Mesothelial cell of epicardium (in vitro differentiated cells): ENCODE results near the gene IGF1R. TPM values are rescaled to one million over a fixed set of nuclear protein-coding genes. Genes with fewer than 3 reads are reported as not detected.

Experiments
- DNase-seq, 2 experiments: peaks; one replicate each; pipeline ENCODE4 v3.0.0; 2021; ENCODE audit warnings: low spot score in 2 of 2; ENCODE audit not compliant: unreplicated experiment in 2 of 2
- H3K27ac Mint-ChIP-seq: 2 replicates; pipeline ENCODE4 v1.8.0; 2021; ENCODE audit warnings: mixed read lengths
- H3K27me3 Mint-ChIP-seq: 2 replicates; pipeline ENCODE4 v1.8.0; 2021; ENCODE audit warnings: low read depth, mixed read lengths
- H3K36me3 Mint-ChIP-seq: 2 replicates; pipeline ENCODE4 v1.8.0; 2021; ENCODE audit warnings: mixed read lengths
- H3K4me1 Mint-ChIP-seq: 2 replicates; pipeline ENCODE4 v1.8.0; 2021; ENCODE audit warnings: mixed read lengths
- H3K4me3 Mint-ChIP-seq: 2 replicates; pipeline ENCODE4 v1.8.0; 2021; ENCODE audit warnings: mild to moderate bottlenecking, moderate library complexity, mixed read lengths
- H3K9me3 Mint-ChIP-seq: 2 replicates; pipeline ENCODE4 v1.8.0; 2021; ENCODE audit warnings: mixed read lengths
- total RNA-seq: library from RNA; stranded (reverse); gene quantifications from 3 replicates; pipeline ENCODE4 v1.2.1, GENCODE V29; 2021
- TF ChIP-seq, protein P1 (sequence below): fragments of 200-600 bp; sonication (generic); IDR thresholded peaks from one replicate; pipeline ENCODE4 v1.5.0; 2021; ENCODE audit warnings: antibody characterized with exemption; ENCODE audit not compliant: unreplicated experiment

Gene IGF1R
- total RNA-seq, 1 donor from 2014 or later, result 113 TPM

DNA sequence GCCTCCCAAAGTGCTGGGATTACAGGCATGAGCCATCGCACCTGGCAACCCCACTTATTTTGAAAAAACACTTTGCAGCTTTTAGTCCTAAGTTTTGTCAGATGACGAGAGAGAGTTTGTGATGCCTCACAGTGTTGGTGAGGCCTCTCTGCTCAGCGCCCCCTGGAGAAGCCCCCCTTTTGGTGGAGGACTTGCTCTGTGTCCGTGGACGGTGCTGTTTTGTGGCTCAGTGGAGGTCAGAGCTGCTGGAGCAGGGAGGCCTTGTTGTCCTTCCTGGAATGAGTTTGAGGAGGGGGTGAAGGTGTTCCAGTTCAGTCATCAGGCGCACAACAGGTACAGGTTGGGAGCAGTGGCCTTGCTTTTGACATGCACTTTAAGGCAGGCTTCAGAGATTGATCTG, 301.3 kb downstream of the IGF1R start:
- H3K27me3 Mint-ChIP-seq, result no peaks in the 10 kb centered on the region
- no peaks in the 10 kb centered on the region for H3K9me3 Mint-ChIP-seq
- H3K27ac Mint-ChIP-seq, result no peak overlapping the region
- no peak overlapping the region for H3K4me3 Mint-ChIP-seq
- peaks cover 35% of the 10 kb centered on the region for H3K36me3 Mint-ChIP-seq
- DNase-seq, result no peak
- TF ChIP-seq, protein P1, sequence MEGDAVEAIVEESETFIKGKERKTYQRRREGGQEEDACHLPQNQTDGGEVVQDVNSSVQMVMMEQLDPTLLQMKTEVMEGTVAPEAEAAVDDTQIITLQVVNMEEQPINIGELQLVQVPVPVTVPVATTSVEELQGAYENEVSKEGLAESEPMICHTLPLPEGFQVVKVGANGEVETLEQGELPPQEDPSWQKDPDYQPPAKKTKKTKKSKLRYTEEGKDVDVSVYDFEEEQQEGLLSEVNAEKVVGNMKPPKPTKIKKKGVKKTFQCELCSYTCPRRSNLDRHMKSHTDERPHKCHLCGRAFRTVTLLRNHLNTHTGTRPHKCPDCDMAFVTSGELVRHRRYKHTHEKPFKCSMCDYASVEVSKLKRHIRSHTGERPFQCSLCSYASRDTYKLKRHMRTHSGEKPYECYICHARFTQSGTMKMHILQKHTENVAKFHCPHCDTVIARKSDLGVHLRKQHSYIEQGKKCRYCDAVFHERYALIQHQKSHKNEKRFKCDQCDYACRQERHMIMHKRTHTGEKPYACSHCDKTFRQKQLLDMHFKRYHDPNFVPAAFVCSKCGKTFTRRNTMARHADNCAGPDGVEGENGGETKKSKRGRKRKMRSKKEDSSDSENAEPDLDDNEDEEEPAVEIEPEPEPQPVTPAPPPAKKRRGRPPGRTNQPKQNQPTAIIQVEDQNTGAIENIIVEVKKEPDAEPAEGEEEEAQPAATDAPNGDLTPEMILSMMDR, result no peak
- H3K4me1 Mint-ChIP-seq, result no peaks in the 10 kb centered on the region

DNA sequence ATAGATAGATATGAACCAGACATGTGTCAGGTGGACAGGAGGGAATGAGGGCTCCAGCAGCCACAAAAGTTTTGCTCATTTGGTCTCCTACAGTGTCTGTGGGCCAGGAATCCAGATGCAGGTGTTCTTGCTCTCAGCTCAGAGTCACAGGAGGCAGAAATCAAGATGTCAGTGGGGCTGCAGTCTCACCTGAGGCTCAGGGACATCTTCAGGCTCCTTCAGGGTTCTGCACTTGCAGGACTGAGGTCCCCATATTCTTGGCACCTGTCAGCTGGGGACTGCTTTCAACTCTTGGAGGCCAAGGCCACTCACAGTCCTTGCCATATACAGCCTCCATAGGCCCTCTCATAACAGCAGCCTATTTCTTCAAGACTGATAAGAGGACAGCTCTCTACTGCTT, 301.9 kb downstream of the IGF1R start:
- no peak overlapping the region for H3K27ac Mint-ChIP-seq
- no peaks in the 10 kb centered on the region for H3K9me3 Mint-ChIP-seq
- peaks cover 31% of the 10 kb centered on the region for H3K36me3 Mint-ChIP-seq
- H3K4me3 Mint-ChIP-seq, result no peak overlapping the region
- no peaks in the 10 kb centered on the region for H3K27me3 Mint-ChIP-seq
- H3K4me1 Mint-ChIP-seq, result no peaks in the 10 kb centered on the region
- DNase-seq, result no peak
- TF ChIP-seq, protein P1, result no peak

DNA sequence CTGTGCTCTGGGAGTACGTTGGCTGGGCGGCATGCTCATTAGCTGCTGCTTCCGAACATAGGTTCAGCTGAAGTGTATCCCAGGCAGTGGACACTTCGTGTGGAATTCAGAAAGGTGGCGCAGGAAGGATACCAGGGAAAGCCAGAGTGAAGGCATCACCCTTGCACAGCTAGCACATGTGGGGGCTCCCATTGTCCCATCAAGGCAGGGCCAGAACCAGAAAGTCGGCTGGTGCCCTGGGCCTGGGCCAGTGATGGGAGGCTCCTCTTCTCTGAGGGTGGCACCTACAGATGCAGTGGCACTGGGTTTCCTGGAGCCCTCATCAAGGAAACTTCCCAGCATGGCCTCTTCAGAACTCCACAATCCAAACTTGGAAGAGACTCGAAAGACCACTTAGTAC, 302.7 kb downstream of the IGF1R start:
- TF ChIP-seq, protein P1, result no peak
- Mint-ChIP-seq H3K27ac (no peak overlapping the region), H3K4me3 (no peak overlapping the region), H3K27me3 (no peaks in the 10 kb centered on the region), H3K36me3 (peaks cover 24% of the 10 kb centered on the region), H3K4me1 (no peaks in the 10 kb centered on the region), H3K9me3 (no peaks in the 10 kb centered on the region)
- no peak for DNase-seq

DNA sequence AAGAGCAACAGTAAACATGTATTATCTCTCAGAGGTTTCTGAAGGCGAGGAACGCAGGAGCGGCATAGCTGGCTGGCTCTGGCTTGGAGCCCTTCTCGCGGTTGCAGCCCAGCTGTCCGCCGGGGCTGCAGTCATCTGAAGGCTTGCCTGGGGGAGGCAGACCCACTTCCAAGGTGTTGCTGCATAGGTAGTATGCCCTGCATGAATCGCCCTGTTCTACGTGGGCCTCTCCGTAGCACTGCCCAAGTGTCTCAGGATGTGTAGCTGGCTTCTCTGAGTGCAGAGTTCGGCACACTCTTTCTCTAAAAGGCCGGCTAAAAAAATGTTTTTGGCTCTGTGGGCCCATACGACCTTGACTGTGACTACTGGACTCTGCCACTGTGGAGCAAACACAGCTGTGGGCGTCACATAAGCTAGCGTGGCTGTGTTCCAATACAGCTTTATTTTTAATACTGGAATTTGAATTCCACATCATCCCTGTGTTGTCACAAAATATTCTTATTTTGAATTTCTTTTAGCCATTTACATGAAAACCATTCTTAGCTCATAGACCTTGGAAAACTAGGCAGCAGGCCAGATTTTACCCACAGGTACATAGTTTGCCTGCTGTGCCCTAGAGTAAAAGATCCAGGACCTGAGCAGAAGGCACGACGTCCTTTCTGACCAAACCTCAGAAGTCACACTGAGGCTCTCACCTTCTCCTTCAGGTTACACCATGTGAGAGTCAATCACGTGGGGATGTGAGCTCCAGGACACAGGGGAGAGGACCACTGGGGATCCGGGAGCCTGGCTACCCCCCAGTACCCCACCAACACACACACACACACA, 303.4 kb downstream of the IGF1R start:
- no peak for DNase-seq
- no peaks in the 10 kb centered on the region for H3K9me3 Mint-ChIP-seq
- peaks cover 20% of the 10 kb centered on the region for H3K36me3 Mint-ChIP-seq
- TF ChIP-seq, protein P1, result no peak
- no peaks in the 10 kb centered on the region for H3K4me1 Mint-ChIP-seq
- H3K27ac Mint-ChIP-seq, result no peak overlapping the region
- no peaks in the 10 kb centered on the region for H3K27me3 Mint-ChIP-seq
- H3K4me3 Mint-ChIP-seq, result no peak overlapping the region

DNA sequence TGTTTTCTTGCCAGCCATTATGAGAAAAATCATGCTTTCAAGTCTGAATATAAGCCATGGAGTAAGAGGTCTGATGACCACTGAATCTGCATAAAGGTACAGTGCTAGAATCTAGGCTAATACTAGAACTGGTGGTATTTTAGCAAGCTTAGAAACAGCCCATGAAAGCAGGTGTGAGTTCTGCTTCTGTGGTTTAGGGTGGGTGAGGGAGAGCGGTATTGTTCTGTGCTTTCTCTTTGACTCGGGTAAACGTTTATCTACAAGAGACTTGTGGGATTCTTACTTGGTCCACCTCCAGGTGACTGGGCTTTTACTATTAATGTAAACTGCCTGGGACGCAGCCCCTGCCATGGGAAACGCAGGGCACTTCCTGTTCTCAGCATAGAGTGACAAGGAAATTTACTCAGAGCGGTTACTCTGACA, 304.1 kb downstream of the IGF1R start:
- TF ChIP-seq, protein P1, result no peak
- Mint-ChIP-seq H3K4me3 (no peak overlapping the region), H3K4me1 (no peaks in the 10 kb centered on the region), H3K27ac (no peak overlapping the region), H3K27me3 (no peaks in the 10 kb centered on the region), H3K9me3 (no peaks in the 10 kb centered on the region), H3K36me3 (peaks cover 24% of the 10 kb centered on the region)
- DNase-seq, result no peak
